HG03095 (cell line): ENCODE data around the gene FNDC3B.
"Not testable (repeated sequence)": the region's sequence is repeated elsewhere in the genome, so short reads cannot be mapped to it uniquely, and the experiment has no call there.

Source experiments
- ATAC-seq: cut with Tn5 transposase; IDR thresholded peaks from one replicate; pipeline ENCODE4 v1.9.1; 2021; ENCODE audit warnings: moderate library complexity; ENCODE audit not compliant: unreplicated experiment

Gene FNDC3B

DNA sequence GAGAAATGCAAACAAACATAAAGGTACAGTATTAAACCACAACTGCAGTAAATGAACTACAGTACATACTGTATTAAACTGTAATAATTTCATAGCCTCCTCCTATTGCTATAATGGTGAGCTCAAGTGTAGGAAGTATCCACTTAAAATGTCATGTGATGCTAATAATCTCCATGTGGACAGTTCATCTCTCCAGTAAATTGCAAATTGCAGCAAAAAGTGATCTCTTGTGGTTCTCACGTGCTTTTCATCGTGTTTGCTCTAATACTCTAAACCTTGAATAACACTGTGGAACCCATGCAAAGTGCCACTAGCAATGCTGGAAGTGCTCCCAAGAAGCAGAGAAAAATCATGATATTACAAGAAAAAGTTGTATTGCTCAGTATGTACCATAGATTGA, 9.2 kb upstream of the FNDC3B start:
- no peak for ATAC-seq

DNA sequence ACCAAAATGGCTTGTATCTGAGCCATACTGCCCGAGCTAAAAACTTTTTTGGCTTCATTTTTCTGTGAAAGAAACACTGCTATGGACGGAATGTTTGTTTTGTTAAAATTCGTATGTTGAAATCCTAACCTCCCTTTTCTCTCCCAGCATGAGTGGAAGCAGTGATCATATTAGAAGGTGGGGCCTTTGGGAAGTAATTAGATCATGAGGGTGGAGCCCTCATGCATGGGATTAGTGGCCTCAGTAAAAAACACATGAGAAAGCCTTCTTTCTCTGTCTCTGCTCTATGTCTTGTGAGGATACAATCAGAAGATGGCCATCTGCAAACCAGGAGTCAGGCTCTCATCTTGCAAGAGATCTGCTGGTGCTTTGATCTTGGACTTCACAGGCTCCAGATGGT, 7.4 kb upstream of the FNDC3B start:
- ATAC-seq: no peak

DNA sequence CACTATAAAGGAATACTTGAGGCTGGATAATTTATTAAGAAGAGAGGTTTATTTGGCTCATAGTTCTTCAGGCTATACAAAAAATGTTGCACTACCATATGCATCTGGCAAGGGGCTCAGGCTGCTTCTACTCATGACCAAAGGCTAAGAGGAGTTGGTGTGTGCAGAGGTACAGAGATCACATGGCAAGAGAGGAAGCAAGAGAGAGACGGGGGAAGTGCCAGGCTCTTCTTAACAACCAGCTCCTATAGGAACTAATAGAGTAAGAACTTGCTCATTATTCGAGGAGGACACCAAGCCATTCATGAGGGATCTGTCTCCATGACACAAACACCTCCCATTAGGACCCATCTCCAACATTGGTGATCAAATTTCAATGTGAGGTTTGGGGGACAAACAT, 6.0 kb upstream of the FNDC3B start:
- ATAC-seq: no peak

DNA sequence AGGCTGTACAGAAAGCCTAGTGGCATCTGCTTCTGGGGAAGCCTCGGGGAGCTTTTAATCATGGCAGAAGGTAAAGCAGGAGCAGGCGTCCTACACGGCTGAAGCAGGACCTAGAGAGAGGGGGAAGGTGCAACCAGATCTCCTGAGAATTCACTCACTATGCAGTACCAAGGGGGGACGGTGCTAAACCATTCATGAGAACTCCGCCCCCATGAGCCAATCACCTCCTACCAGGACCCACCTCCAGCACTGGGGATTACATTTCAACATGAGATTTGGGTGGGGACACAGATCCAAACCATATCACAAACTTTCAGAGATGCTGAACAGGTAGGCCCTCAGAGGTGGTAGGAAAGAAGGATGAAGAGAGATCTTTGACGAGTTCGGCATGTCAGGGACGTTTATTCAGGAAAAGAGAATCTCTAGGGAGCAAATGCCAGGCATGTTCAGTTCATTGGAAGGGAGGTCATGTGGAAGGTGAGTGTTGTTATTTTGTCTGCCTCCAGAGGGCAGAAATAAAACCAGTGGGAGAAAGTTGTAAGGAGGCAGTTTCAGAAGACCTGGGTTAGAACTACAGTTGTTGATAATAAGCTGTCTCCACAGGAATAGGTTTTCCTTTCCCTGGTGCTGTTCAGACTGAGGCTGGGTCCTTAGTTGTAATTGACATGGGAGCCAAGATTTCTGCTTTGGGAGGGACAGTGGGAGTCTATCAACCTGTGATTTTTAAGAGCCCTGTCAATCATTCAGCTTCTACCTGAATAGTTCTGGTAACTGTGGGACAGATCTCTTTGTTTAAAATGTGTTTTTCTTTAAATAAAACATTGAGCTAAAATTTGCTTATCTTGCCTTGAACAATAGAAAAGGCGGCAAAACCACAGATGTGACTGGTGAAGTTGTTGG, 4.3 kb upstream of the FNDC3B start:
- ATAC-seq: no peak

DNA sequence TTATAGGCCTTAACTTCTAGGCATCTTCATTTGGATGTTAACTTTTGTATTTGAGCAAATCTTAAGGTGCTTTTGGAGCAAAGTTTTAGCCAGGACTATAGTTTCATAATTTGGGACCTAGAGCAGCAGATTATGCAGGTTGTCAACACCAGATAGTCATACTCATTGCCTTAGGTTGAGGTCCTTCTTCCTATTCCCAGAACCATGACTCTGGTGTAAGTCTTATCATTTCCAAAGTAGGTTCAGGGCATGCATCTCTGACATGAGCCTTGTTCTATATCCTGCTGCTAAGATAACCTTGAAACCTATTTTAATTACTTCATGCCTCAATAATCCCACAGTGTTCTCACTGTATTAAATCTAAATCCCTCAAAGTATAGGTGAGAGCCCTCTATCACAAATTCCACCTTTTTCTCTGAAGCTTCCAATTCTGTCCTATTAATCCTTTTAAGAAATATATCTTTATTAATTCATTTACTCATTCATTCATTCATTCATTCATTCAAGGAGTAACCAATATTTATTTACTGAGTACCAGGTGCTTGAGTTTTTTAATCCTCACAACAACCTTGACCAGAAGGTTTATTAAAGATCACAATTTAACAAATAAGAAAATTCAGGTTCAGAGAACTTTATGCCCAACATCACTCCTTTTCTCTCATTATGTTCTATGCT, 2.7 kb upstream of the FNDC3B start:
- ATAC-seq: no peak

DNA sequence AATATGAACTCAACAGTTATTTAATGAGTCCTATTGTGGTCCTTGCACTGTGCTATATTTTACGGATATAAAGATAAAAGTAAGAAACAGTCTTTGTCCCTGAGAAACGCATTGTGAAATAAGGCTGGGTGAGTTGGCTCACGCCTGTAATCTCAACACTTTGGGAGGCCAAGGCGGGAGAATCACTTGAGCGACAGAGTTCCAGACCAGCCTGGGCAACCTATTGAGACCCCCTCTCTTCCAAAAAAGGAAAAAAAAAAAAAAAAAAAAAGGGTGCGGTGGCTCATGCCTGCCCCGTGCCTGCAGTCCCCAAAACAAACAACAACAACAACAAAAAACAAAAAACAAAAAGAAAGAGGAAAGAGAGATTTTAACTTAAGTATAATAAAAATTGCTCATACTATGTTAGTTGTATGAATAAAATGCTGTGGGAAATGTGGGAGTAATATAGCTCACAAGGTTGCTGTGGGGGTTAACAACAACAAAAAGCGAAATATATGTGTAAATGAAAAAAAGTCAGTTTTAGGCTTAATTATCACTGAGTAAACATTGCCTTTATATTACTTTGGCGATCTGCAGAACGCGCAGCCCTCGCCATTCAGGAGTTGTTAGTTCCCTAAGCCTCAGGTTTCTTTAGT, 461 bp upstream of the FNDC3B start:
- ATAC-seq: no peak

DNA sequence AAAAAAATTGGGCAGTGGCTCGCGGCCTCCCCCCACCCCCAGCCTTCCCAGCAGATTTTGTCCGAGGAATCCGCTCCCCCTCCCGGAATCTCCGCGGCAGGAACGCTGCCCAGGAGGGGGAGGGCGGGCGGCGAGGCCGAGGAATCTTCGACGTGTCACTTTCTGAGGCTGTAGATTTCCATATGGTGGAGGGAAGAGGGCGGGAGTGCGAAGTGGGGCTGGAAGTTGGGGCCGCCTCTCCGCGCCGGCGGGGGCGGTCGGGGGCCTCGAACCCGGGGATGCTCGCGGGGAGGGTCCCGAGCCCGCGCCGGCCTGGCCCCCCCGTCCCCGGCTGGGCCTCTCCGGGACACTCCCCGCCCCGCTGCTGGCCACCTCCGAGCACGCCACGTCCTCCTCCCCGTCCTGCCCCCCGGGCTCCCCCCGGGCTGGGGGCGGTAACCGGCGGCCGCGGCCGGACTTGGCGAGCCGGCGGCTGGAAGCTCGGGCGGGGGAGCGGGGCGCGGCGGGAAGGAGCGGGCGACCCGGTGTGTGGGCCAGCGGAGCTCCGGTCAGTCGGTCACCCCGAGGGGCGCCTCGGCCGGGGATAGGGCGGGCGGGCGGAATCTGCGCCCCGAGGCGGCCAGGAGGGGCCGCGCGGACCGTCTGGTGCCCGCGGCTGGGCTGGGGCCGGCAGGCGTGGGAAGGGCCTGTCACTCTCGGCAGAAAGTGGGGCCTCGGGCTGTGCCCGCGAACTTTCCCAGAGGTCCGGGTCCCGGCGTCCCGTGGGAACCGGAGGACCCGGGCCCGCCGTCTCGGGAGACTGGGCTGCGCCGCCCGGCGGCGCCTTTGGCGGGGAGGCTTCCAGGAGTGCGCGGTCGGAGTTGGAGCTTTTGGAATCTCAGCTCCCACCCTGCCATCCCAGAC, 951 bp downstream of the FNDC3B start:
- peak; percentile 31 for ATAC-seq

DNA sequence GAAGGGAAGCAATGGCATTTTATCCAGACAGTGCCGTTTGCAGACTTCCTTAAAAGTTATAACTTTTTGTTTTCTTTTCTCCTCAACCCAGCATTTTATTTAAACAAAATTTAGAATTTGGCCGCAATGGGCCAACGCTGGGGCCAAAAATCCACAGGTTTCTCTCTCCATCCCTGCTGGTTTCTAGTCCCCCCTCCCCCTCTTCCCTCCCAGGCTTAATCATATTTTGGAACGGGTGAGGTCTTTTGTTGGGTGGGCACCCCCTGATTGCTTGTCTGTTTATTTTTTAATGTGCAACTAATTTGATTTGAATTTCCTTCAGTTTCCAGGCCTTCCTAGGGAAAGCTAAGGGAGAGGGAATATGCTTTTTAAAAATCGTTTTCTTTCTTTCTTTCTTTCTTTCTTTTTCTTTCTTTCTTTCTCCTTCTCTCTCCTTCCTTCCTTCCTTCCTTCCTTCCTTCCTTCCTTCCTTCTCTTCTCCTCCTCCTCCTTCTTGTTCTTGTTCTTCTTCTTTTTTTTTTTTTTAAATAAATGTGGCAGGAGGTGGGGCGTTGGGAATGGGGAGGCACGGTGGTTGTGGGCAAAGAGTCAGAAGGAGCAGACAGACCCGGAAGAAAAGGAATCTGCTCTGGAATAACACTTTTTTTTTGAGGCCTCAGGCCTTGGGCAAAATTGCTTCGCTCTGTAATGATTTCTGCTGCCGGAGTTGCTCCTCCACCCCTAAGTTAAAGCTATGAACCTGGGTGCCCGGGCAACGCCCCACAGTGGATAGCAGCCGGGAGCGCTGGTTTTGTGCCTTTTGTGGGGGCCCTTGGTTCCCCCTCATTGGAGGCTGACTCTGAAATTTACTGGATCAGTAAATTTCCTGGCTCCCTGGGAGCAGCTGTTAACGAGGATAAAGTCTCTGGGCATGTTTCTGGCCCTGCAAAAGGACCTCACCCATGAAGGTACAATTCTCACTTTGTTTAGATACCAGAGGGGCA, 1.9 kb downstream of the FNDC3B start:
- ATAC-seq: no peak

DNA sequence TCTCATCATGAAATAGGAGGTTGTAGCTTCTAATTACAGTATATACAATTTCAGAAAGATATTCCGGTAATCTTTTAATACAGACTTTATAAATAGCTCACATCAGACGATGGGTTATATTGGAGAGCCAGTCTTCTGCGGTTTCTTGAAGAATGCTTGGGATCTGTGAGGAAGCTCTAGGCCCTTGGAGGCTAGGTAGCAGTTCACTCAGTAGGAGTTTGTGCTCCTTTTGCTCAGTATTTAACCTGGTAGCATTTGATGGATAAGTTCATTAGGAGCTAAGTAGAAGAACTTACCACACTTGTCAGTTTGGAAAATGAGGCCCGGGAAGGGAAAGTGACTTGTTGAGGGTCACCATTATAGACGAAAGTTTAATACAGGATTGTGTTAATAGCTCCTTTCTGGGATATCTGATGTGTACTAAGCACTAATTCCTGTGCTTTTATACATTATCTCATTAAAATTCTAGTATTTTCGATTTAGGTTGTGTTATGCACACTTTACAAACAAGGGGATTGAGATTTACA, 2.8 kb downstream of the FNDC3B start:
- no peak for ATAC-seq

DNA sequence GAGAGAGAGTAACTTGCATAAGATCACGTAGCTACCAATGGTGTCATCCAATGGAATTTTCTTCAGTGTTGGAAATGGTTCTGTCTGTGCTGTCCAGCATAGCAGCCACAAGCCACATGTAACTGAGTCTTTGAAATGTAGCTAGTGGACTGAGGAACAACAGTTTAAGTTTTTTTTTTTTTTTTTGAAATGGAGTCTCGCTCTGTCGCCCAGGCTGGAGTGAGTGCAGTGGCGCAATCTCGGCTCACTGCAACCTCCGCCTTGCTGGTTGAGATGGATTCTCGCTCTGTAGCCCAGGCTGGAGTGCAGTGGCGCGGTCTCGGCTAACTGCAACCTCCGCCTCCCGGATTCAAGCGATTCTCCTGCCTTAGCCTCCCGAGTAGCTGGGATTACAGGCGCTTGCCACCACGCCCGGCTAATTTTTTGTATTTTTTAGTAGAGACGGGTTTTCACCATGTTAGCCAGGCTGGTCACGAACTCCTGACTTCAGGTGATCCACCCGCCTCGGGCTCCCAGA, 3.3 kb downstream of the FNDC3B start:
- ATAC-seq: not testable (repeated sequence)

DNA sequence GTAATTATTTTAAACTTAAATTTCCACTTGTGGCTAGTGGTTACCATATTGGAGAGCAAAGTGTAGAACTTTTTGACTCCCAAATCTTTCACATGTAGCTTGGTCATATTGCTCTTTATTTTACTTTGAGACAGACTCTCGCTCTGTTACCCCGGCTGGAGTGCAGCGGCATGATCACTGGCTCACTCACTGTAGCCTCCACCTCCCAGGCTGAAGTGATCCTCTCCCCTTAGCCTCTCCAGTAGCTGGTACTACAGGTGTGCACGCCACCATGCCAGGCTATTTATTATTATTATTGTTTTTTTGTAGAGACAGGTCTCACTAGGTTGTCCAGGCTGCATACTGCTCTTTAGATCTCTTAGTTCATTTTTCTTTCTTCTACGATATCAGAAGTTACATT, 3.9 kb downstream of the FNDC3B start:
- ATAC-seq: no peak

DNA sequence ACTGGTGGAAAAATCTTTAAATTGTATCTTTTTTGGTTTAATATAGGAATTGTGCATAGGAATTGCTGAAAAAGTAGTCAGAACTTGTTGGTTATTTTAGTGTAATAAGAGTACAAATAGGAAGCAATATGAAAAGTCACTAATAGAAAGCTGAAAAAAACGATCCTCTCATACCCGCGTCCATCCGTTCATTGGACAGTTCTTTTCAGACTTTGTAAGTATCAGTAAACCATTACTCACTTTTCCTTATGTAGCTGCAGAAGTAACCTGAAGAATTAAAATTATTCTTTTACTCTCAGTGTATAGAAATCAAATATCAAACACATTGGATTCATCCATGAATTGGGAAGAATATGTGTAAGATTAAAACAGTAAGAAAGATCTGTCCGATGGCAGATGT, 4.4 kb downstream of the FNDC3B start:
- ATAC-seq: no peak

DNA sequence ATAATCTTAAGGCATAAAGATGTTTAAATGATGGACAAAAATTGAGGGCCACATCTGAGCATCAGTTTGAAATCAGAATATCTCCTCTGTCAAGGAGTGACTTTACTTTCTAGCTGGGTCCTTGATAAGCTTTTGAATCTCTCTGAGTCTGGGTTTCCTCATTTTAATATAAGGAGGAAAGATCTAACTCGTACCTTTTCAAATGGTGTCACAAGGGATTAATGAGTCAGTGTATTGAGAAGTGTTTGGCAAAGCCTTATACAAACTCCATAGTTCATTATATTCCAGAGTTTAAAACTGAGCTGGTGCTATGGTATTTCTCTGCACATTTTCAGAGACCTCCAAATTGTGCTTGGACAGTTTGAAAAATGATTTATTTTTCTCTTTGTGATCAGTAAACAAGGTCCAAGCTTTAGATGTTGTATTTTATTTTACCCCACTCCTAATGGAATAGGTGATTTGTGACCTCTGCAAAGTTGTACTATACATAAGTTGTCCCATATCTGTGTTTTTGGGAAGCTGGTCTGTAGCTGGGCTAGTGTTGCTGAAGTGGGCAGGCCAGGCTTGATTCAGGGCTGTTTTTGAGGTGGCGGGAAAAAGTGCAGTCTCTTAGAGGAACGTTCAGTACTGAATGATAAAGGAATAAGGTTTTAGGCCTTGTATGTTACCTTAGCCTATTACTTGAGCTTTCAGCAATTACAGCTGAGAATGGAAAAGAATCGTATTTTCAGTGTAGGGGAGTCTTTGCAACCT, 5.6 kb downstream of the FNDC3B start:
- no peak for ATAC-seq

DNA sequence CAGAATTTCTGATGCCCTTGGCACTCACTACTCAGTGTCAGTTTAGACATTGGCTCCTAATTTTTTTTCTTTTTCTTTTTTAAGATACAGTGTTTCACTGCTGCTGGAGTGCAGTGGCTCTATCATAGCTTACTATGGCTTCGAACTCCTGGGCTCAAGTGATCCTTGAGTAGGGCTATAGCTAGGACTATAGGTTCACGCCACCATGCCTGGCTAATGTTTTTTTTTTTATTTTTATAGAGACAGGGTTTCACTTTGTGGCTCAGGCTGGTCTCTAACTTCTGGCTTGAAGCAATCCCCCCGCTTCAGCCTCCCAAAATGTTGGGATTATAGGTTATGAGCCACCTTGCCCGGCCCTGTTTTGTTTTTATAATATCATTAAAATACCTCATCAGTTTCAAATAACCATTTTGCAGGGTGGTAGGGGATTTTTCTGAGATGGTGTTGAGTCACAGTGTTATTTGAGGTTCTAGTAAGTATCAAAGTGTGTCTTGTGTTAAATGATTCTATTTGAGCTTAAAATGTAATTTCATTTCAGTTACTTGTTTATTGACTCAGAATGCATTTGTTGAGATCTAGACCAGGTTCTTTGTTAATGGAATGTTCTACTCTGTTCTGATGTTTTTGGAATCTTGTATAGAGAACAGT, 7.0 kb downstream of the FNDC3B start:
- no peak for ATAC-seq

DNA sequence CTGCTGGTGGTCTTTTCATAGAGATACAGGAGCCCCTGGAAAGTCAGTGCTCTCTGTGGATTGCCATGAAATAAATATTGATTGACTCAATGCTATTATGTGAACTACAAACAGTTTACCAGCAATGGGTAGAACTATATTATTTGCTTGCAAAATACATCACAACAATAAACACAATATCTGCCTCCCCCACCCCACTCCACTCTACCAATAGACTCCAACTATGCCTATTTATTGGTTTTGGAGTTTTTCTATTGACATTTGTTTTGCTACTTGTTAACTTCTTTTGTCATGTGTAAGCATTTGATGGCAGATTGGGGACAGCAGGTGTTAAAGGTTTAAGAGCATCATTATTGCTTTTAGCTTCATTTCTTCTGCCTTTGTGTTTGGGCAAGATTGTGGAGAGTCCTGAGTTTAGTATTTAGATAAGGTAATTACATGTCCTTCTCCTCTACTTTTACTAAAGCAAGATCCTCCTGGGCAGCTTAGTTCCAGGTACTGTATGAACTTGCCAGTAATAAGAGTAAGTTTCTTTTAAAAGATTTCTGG, 8.3 kb downstream of the FNDC3B start:
- no peak for ATAC-seq

DNA sequence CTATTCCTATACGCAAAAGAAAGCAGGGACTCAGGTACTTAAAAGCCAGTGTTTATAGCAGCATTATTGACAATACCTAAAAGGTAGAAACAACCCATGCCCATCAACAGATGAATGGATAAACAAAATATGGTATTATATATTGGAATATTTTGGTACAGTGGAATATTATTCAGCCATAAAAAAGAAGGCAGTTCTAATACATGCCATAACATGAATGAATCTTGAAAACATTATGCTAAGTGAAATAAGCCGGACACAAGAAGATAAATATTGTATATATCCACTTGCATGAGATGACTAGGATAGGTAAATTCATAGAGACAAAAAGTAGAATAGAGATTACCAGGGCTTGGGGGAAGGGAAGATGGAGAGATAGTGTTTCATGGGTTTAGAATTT, 9.2 kb downstream of the FNDC3B start:
- ATAC-seq: no peak

DNA sequence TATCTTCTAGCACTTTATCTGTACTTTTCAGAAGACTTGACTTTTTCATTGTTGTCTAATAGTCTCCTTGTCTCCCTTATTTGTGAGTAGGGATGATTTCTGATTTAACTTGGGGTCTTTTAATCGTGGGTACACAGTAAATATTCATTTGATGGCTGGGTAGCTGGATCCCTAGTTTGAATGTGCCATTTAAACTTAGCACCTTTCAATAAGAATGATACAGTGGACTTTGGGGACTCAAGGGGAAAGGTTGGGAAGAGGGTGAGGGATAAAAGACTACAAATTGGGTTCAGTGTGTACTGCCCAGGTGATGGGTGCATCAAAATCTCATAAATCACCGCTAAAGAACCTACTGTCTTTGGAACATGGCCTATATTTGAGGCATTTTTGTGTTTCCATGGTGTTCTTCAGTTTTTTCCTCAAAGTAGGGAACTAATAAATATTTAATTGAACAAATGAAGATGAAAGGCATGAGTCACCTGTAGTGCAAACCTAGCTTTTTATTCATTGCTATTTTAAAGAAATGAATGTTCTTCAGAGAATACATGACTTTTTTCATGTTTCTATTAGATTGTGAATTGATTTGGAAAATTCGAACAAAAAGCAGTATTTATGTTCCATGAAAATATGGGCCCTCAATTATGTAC, 12.1 kb downstream of the FNDC3B start:
- ATAC-seq: no peak
